T follicular helper cell (primary cell): Measurements from ENCODE around the gene CHST13.

ENCODE experiments used
- DNase-seq: peaks from one replicate; pipeline ENCODE4 v3.0.0-alpha.2; 2020; ENCODE audit warnings: low read depth

The CHST13 gene

GRCh38 chr3:126488185-126488584 is 35.8 kb upstream of the CHST13 start:
- no peak for DNase-seq

- no peak for DNase-seq
Measured at GRCh38 chr3:126488886-126489569, 34.9 kb upstream of the CHST13 start.

GRCh38 chr3:126490619-126491018 is 33.3 kb upstream of the CHST13 start:
- no peak for DNase-seq

GRCh38 chr3:126491221-126492013 is 32.5 kb upstream of the CHST13 start:
- no peak for DNase-seq

- no peak for DNase-seq
Measured at GRCh38 chr3:126493051-126493450, 30.9 kb upstream of the CHST13 start.

GRCh38 chr3:126493739-126494138 is 30.2 kb upstream of the CHST13 start:
- no peak for DNase-seq

- DNase-seq: no peak
Measured at GRCh38 chr3:126494204-126494969, 29.6 kb upstream of the CHST13 start.

GRCh38 chr3:126494970-126495230 is 29.1 kb upstream of the CHST13 start:
- no peak for DNase-seq

- DNase-seq: no peak
Measured at GRCh38 chr3:126495786-126496185, 28.2 kb upstream of the CHST13 start.

- DNase-seq: no peak
Measured at GRCh38 chr3:126496894-126497850, 26.8 kb upstream of the CHST13 start.

- no peak for DNase-seq
Measured at GRCh38 chr3:126497956-126498355, 26.0 kb upstream of the CHST13 start.

GRCh38 chr3:126498461-126498860 is 25.5 kb upstream of the CHST13 start:
- no peak for DNase-seq

GRCh38 chr3:126498929-126499328 is 25.0 kb upstream of the CHST13 start:
- DNase-seq: no peak

GRCh38 chr3:126499401-126499800 is 24.6 kb upstream of the CHST13 start:
- DNase-seq: no peak

- no peak for DNase-seq
Measured at GRCh38 chr3:126500016-126500415, 23.9 kb upstream of the CHST13 start.

- no peak for DNase-seq
Measured at GRCh38 chr3:126501054-126501453, 22.9 kb upstream of the CHST13 start.

GRCh38 chr3:126501736-126502135 is 22.2 kb upstream of the CHST13 start:
- no peak for DNase-seq

GRCh38 chr3:126502656-126503055 is 21.3 kb upstream of the CHST13 start:
- DNase-seq: no peak

GRCh38 chr3:126503701-126504100 is 20.3 kb upstream of the CHST13 start:
- no peak for DNase-seq

- DNase-seq: no peak
Measured at GRCh38 chr3:126507886-126508285, 16.1 kb upstream of the CHST13 start.

- no peak for DNase-seq
Measured at GRCh38 chr3:126508564-126508964, 15.4 kb upstream of the CHST13 start.
